Middle frontal gyrus (tissue), 1 donor: Measurements from ENCODE around the gene ENAH.
"Not testable (repeated sequence)": the region's sequence is repeated elsewhere in the genome, so short reads cannot be mapped to it uniquely, and the experiment has no call there.

Experiments
- DNase-seq: peaks from one replicate; pipeline ENCODE4 v3.0.0-alpha.2; 2015; ENCODE audit warnings: low spot score; ENCODE audit errors: extremely low spot score

The ENAH gene

GRCh38 chr1:225474986-225475820 lies 177.7 kb downstream of the ENAH start:
- no peak for DNase-seq

- DNase-seq = no peak
These were observed 178.4 kb downstream of the ENAH start for GRCh38 chr1:225474439-225474985.

- DNase-seq = not testable (repeated sequence)
These were observed 179.1 kb downstream of the ENAH start for GRCh38 chr1:225473676-225474438.

- not testable (repeated sequence) for DNase-seq
These were observed 179.7 kb downstream of the ENAH start for GRCh38 chr1:225473266-225473665.

- no peak for DNase-seq
These were observed 181.2 kb downstream of the ENAH start for GRCh38 chr1:225471453-225472301.

- no peak for DNase-seq
These were observed 181.8 kb downstream of the ENAH start for GRCh38 chr1:225471109-225471452.

GRCh38 chr1:225470211-225471108 lies 182.5 kb downstream of the ENAH start:
- DNase-seq = no peak

- DNase-seq = no peak
These were observed 183.9 kb downstream of the ENAH start for GRCh38 chr1:225469051-225469450.

- no peak for DNase-seq
These were observed 184.5 kb downstream of the ENAH start for GRCh38 chr1:225468270-225469020.

- DNase-seq = no peak
These were observed 185.5 kb downstream of the ENAH start for GRCh38 chr1:225467193-225468020.

GRCh38 chr1:225466848-225467192 lies 186.1 kb downstream of the ENAH start:
- DNase-seq = no peak

GRCh38 chr1:225465793-225466517 lies 187.0 kb downstream of the ENAH start:
- DNase-seq = no peak

- DNase-seq = no peak
These were observed 187.8 kb downstream of the ENAH start for GRCh38 chr1:225464851-225465792.

GRCh38 chr1:225462714-225463574 lies 190.0 kb downstream of the ENAH start:
- DNase-seq = no peak

- DNase-seq = no peak
These were observed 190.6 kb downstream of the ENAH start for GRCh38 chr1:225462429-225462713.
